Erythroblast (primary cell): ENCODE data around the gene ZFP36L1.

Experiments
- DNase-seq, 2 experiments: peaks; one replicate each; lab custom pipeline; 2025; lab: John Stamatoyannopoulos, UW
- GATA1 ChIP-seq: IDR thresholded peaks from 2 replicates; pipeline ENCODE4 v1.6.1; 2011; ENCODE audit warnings: low read depth, mild to moderate bottlenecking, control low read depth, low read length, moderate library complexity
- POLR2A ChIP-seq: IDR thresholded peaks from 2 replicates; pipeline ENCODE4 v1.6.1; 2011; ENCODE audit warnings: mild to moderate bottlenecking, low read length

ZFP36L1 gene

GRCh38 chr14:68781161-68782021, 11.5 kb downstream of the ZFP36L1 start:
- peak; percentile 87 to 96 for DNase-seq
- no peak for TF ChIP-seq GATA1
- peak; percentile 83 for TF ChIP-seq POLR2A

- peak; percentile 86 to 93 for DNase-seq
- TF ChIP-seq POLR2A (no peak), GATA1 (no peak)
These were observed 12.3 kb downstream of the ZFP36L1 start for GRCh38 chr14:68780358-68781160.

DNA sequence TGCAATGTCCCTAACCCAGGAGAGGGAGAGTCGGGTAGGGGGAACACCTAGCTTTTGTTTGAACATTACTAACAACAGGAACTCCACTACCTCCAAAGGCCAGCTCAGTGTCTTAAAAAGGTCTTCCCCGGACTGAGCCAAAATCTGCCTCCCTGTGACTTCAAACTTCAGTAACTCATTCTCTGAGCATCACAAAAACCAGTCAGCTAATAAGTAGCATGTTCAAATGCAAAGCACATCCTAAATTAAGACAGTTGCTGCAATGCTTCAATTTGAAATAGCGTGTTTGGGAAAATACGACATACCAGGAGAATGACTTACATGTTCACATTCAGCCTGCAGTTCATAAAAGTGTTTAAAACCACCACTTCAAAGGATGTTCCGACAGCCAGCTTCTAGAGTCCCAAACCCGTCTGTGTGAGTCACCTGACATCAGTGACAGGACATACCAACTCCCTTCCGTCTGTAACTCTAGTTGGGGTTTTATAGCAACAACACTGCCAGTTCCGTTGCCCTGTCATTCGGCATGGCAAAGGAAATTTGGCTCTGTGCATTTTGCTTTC, 13.0 kb downstream of the ZFP36L1 start:
- TF ChIP-seq GATA1 (no peak), POLR2A (no peak)
- DNase-seq = peak; percentile 53 to 60

- no peak for TF ChIP-seq POLR2A
- no peak for TF ChIP-seq GATA1
- DNase-seq = no peak
These were observed 15.2 kb downstream of the ZFP36L1 start for GRCh38 chr14:68777644-68778043.

DNA sequence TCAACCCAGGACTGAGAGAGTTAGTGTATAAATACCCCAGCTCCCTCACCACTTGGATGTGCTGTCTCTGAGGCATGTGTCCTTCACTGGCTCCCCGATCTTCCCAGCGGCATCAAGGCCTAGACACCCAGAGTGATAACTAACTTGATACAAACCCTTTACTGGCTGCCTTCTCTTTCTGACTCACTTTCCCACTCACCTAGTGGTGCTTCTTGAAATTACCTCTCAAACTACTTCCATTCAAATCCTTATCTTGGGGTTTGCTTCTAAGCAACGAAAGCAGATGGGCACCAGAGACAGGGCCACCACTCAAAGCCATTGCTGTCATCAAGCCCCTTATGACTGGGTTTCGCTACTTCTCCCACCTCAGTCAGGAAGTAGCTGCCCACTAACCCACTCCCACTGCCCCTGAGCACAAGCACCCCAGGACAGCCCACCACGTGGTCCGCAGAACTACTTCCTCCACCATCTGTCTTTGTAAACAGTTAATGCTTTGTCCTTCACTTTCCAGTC, 17.2 kb downstream of the ZFP36L1 start:
- peak; percentile 22 to 62 for DNase-seq
- no peak for TF ChIP-seq POLR2A
- no peak for TF ChIP-seq GATA1

DNA sequence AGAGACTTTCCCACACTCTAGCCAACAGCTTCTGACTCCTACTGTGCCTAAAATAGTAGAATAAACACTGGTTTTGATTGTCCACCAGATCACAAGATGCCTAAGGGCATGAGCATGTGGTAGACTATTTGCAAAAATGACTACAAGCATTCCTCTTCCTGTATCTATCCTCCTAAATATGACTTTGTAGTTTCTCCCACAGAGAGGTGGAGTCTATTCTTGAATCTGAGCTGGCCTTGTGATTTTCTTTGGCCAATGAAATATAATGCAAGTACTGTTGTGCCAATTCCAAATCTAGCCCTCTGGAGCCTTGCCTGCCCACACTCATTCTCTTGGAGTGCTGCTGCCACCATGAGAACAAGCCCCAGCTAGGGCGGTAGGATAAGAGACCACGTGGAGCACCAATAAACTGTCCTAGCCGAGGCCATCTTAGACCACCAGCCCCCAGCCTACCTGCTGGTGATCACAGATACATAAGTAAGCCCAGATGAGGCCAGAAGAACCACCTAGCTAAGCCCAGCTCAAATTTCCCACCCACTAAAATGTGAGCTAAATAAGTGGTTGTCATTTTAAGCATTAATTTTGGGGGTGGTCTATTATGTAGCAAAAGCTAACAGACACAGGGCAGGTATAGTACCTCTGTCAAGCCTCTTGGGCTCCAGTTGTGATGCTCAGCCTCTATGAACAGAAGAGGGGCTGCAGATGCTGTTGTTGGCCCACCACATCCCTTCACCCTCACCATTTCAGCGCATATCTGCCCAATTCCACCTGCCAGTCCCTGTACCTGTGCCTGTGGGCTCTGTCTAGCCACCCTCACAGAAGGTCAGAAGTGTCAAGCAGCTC, 17.9 kb downstream of the ZFP36L1 start:
- DNase-seq = no peak
- no peak for TF ChIP-seq POLR2A
- TF ChIP-seq GATA1 = no peak

DNA sequence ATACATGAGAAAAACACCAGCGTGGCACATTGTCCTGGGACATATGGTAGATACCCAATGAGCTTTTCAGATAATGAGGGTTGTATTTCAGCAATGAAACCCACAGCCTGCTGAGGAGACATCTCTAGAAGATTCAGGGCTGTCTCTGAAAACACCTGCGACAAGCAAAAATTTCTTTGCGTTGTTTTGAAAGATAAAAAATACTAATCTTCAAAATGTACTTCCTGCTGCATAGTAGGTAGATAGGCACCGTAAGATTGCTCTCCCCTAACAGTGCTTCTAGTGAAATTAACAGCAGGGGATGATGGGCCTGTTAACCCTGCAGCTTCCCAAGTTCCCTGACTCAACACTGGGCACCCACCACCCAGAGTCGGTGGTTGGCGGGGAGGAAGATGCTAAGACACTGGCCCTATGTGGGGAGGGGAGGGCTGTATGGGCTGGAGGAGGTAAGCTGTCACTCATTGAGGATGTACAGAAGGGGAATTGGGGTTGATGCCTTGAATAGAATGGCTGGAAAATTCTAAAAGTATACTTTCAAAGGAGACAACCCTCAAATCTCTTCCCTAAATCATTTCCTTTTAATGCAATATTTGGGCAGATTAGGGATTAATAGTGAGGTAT, 20.0 kb downstream of the ZFP36L1 start:
- no peak for DNase-seq
- TF ChIP-seq POLR2A (no peak), GATA1 (no peak)

DNA sequence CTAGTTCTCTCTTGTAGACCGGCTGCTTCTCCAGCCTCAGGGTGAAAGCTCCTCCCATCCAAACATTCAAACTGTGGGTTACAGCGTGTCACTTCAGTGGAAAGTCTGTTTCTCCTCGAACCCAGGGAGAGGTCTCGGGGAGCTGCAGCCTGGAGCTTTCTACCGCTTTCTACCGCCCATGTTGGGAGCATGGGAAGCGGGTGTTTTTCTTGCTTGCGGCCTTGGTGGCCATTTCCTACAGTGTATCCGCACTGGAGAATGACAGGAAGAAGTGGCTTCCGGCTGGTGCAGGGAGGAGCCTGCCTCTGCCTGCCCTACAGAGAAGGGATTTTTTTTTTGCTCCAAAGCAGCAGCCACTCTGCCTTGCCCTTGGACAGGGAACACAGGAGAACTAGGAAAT, 21.2 kb downstream of the ZFP36L1 start:
- no peak for DNase-seq
- TF ChIP-seq POLR2A = no peak
- no peak for TF ChIP-seq GATA1

DNA sequence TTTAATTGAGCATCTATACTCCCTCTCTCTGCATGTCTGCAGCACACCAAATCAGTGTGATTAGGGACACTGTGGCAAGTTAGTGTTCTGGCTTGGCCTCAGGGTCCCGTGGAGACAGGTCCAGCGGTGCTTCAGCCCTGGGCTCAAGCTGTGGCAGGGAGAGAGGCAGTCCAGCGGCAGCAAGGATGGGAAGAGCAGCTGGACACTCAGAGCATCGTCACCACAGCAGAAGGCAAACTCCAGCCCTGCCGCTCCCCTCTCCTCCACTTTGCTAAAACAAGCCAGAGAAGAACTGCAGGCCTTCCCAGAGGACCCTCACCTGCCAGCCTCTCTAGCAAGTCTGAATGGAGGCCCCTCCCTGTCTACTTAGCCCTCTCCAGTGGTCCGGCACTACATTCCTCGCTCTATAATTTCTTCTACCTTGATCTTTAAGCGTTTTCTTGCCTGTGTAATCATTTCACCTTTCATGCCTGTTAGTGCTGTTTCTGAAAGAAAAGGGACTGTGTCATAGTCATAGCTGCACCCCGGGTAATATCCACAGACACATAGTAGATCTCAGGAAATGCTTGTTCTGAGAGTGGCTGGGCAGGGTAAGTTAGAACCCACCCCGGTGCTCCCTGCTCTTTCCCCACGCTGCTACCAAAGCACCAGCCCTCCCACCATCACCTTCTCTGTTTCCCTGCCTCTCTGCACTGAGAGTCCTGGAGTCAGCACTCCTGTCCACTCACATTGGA, 22.1 kb downstream of the ZFP36L1 start:
- TF ChIP-seq GATA1 = no peak
- no peak for TF ChIP-seq POLR2A
- DNase-seq = no peak

DNA sequence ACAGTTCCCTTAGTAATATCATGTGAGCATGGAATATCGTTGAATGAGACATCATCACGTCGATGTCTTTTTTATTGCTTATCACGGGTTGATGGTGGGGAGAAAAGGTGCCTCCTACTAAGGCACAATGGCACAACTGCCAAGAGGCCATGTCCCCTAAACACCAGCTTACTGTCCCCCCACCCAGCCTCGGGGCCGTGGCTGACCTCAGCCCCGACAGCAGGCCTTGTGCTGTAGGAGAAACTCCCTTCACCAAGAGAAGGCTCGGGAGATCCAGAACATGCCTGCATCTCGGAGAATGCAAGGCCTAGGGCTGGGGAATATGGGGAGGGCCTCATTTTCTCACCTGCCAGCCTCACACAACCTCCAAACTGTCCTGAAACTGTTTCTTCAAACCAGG, 22.8 kb downstream of the ZFP36L1 start:
- no peak for DNase-seq
- TF ChIP-seq POLR2A = no peak

DNA sequence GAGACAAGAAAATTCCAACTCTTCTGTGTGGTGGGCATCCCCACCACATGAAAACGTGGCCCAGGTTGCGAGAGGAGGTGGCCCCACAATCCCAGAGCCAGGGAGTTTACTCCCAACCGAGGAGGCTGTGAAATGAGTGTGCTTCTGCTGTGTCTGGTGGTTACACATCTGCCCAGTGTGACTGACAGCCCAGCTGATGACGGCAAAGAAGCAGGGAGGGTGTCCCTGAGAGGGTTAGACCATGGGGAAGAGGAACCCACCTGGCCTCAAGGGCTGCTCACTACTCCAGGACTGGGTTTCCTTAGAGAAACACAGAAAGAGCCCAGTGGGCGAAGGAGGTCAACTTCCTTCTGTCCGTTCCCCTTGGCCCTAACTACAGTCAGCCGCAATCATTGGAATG, 24.6 kb downstream of the ZFP36L1 start:
- TF ChIP-seq GATA1 = no peak
- DNase-seq = no peak

GRCh38 chr14:68767248-68767645, 25.6 kb downstream of the ZFP36L1 start:
- DNase-seq = peak; percentile 13 to 19
- TF ChIP-seq POLR2A = no peak
- TF ChIP-seq GATA1 = no peak
